A549 (cell line): Measurements from ENCODE around the gene PROK2. TPM values are rescaled to one million over a fixed set of nuclear protein-coding genes. Genes with fewer than 3 reads are reported as not detected.

Source experiments
- ATAC-seq, 2 experiments: fragments of 200-7000 bp in 1 of 2; fragments of >200 bp in 1 of 2; cut with Nextera tagmentation in 1 of 2; cut with Tn5 transposase in 1 of 2; 3 replicates each; pipeline versions ENCODE4 v1.8.0 to v1.9.1; 2018 to 2020; ENCODE audit warnings: mild to moderate bottlenecking in 1 of 2, moderate library complexity in 1 of 2
- CTCF ChIA-PET: fragments of 300-600 bp; sonication (Branson Sonifier 250); formaldehyde crosslinking; extraction: SDS; loops from one replicate; lab custom pipeline; 2021; ENCODE audit warnings: antibody characterized with exemption, inconsistent platforms; lab: Yijun Ruan, JAX
- POLR2A ChIA-PET: fragments of 350-600 bp; formaldehyde crosslinking; extraction: SDS; loops from one replicate; lab custom pipeline; 2021; ENCODE audit warnings: antibody characterized with exemption, inconsistent platforms; lab: Yijun Ruan, JAX
- DNase-seq, 2 experiments: peaks; one replicate each; pipeline versions ENCODE4 v3.0.0 to v3.0.0-alpha.2; 2011 to 2016; ENCODE audit warnings: low read depth in 1 of 2, low spot score in 1 of 2
- FAIRE-seq: peaks from 2 replicates; lab custom pipeline; 2011; peaks lifted over from hg19 to GRCh38; lab: Jason Lieb, UNC
- H3K27ac ChIP-seq, 2 experiments: fragments of >200 bp; sonication (Bioruptor Twin); formaldehyde crosslinking; 3 replicates each; pipeline ENCODE4 v1.5.1; 2016 to 2017
- H3K4me1 ChIP-seq: fragments of >200 bp; sonication (Bioruptor Twin); formaldehyde crosslinking; 3 replicates; pipeline ENCODE4 v1.6.1; 2016
- H3K4me2 ChIP-seq: fragments of >200 bp; sonication (Bioruptor Twin); formaldehyde crosslinking; 3 replicates; pipeline ENCODE4 v1.6.1; 2016
- H3K4me3 ChIP-seq: fragments of >200 bp; sonication (Bioruptor Twin); formaldehyde crosslinking; 3 replicates; pipeline ENCODE4 v1.5.1; 2016
- H3K9me3 ChIP-seq: fragments of >200 bp; sonication (Bioruptor Twin); formaldehyde crosslinking; 3 replicates; pipeline ENCODE4 v1.6.1; 2016
- CBX2 ChIP-seq: fragments of 200-600 bp; sonication (generic); IDR thresholded peaks from 2 replicates; pipeline ENCODE4 v1.6.1; 2016; ENCODE audit warnings: low read depth, mild to moderate bottlenecking, borderline replicate concordance
- CEBPB ChIP-seq, 2 experiments: fragments of >200 bp in 1 of 2; sonication (Bioruptor Twin) in 1 of 2; formaldehyde crosslinking in 1 of 2; IDR thresholded peaks; 2 replicates each; pipeline ENCODE4 v1.6.1; 2012 to 2016
- CHD4 ChIP-seq: fragments of 200-600 bp; sonication (generic); IDR thresholded peaks from 2 replicates; pipeline ENCODE4 v1.6.1; 2016; ENCODE audit warnings: antibody characterized with exemption, mild to moderate bottlenecking, borderline replicate concordance
- EP300 ChIP-seq, 2 experiments: fragments of >200 bp; sonication (Bioruptor Twin); formaldehyde crosslinking; IDR thresholded peaks; 2 replicates in 1 of 2; 3 replicates in 1 of 2; pipeline ENCODE4 v1.6.1; 2016 to 2017
- FOXS1 ChIP-seq: fragments of 250-450 bp; sonication (Bioruptor Pico); IDR thresholded peaks from 2 replicates; pipeline ENCODE4 v1.5.0; 2020; ENCODE audit warnings: mild to moderate bottlenecking, moderate library complexity
- HDAC2 ChIP-seq: fragments of 200-600 bp; sonication (generic); IDR thresholded peaks from 2 replicates; pipeline ENCODE4 v1.6.1; 2016
- HMGXB4 ChIP-seq: fragments of 250-450 bp; sonication (Bioruptor Pico); IDR thresholded peaks from 2 replicates; pipeline ENCODE4 v1.5.0; 2021; ENCODE audit warnings: mild to moderate bottlenecking, moderate library complexity, borderline replicate concordance
- HOXA7 ChIP-seq: fragments of 250-450 bp; sonication (Bioruptor Pico); IDR thresholded peaks from 2 replicates; pipeline ENCODE4 v1.5.0; 2020; ENCODE audit warnings: mild to moderate bottlenecking, moderate library complexity
- JUNB ChIP-seq: fragments of >200 bp; sonication (Bioruptor Twin); formaldehyde crosslinking; IDR thresholded peaks from 2 replicates; pipeline ENCODE4 v1.6.1; 2016
- MAFK ChIP-seq: fragments of 450-650 bp; IDR thresholded peaks from 2 replicates; pipeline ENCODE4 v1.6.1; 2014; ENCODE audit not compliant: partially characterized antibody
- MAX ChIP-seq: IDR thresholded peaks from 2 replicates; pipeline ENCODE4 v1.6.1; 2012
- NFE2L2 ChIP-seq: fragments of 150-350 bp; conservative IDR thresholded peaks from 2 replicates; pipeline ENCODE4 v1.6.1; 2014; ENCODE audit warnings: low read length
- RARB ChIP-seq: fragments of 250-450 bp; sonication (Bioruptor Pico); IDR thresholded peaks from 2 replicates; pipeline ENCODE4 v1.8.0; 2021; ENCODE audit warnings: mild to moderate bottlenecking, moderate library complexity
- RNF2 ChIP-seq: fragments of 200-600 bp; sonication (generic); IDR thresholded peaks from 2 replicates; pipeline ENCODE4 v1.6.1; 2016; ENCODE audit warnings: low read depth, mild to moderate bottlenecking, antibody characterized with exemption, moderate library complexity, borderline replicate concordance
- SMC3 ChIP-seq: fragments of >200 bp; sonication (Bioruptor Twin); formaldehyde crosslinking; IDR thresholded peaks from 3 replicates; pipeline ENCODE4 v1.6.1; 2018; ENCODE audit warnings: inconsistent platforms
- TP53 ChIP-seq: fragments of 250-450 bp; sonication (Bioruptor Pico); IDR thresholded peaks from 2 replicates; pipeline ENCODE4 v1.5.0; 2021; ENCODE audit warnings: mild to moderate bottlenecking, moderate library complexity
- WGBS: methylation state at CpG from one replicate; pipeline ENCODE4 v1.1.6; 2017; ENCODE audit errors: missing lambda C conversion rate; 5-methylcytosine and 5-hydroxymethylcytosine counted together
- polyA plus RNA-seq, 4 experiments: library from polyadenylated mRNA; depleted of rRNA in 3 of 4; stranded (reverse); fragments of >200 nt; fragmentation: RNase III in 1 of 4; extraction: RNeasy Plus Mini Kit Qiagen cat#74134 plus additional on column Dnase treatment in 1 of 4; gene quantifications; 2 replicates in 3 of 4; 3 replicates in 1 of 4; pipeline ENCODE4 v1.2.3, GENCODE V29; 2011 to 2017
- TF ChIP-seq, protein P1 (sequence below): fragments of 150-350 bp; IDR thresholded peaks from 2 replicates; pipeline ENCODE4 v1.6.1; 2014; ENCODE audit warnings: low read depth, mild to moderate bottlenecking, low read length
- TF ChIP-seq, protein P2 (sequence below): fragments of 250-450 bp; sonication (Bioruptor Pico); IDR thresholded peaks from 2 replicates; pipeline ENCODE4 v1.5.0; 2020; ENCODE audit warnings: low read depth, mild to moderate bottlenecking, moderate library complexity

Gene PROK2
- polyA plus RNA-seq, 2 of the 4 experiments (the other 2 are of a cell fraction) = not detected

- Histone ChIP-seq H3K9me3 (no peaks in the 10 kb centered on the region), H3K4me2 (no peak overlapping the region), H3K27ac (no peak overlapping the region)
- DNase-seq = no peak
- POLR2A ChIA-PET = no interaction called here
- 12% methylated on average over 1 of the region's 1 CpG for WGBS
- CTCF ChIA-PET = interaction anchor here (0.9 kb wide), 1 partner anchor 83 kb away, joined by 3 read pairs; no protein-coding TSS in a partner anchor
- TF ChIP-seq NFE2L2 (0 out of 2 replicates have a peak, but pooled peaks have one; percentile 35), CEBPB (IDR thresholded peaks at IDR 0.05) (no peak), MAFK (peak; percentile 71), FOXS1 (CRISPR knock-in tag) (no peak), HDAC2 (no peak), SMC3 (no peak), RARB (no peak)
- TF ChIP-seq, protein P1, sequence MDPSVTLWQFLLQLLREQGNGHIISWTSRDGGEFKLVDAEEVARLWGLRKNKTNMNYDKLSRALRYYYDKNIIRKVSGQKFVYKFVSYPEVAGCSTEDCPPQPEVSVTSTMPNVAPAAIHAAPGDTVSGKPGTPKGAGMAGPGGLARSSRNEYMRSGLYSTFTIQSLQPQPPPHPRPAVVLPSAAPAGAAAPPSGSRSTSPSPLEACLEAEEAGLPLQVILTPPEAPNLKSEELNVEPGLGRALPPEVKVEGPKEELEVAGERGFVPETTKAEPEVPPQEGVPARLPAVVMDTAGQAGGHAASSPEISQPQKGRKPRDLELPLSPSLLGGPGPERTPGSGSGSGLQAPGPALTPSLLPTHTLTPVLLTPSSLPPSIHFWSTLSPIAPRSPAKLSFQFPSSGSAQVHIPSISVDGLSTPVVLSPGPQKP = no peak
- TF ChIP-seq, protein P2, sequence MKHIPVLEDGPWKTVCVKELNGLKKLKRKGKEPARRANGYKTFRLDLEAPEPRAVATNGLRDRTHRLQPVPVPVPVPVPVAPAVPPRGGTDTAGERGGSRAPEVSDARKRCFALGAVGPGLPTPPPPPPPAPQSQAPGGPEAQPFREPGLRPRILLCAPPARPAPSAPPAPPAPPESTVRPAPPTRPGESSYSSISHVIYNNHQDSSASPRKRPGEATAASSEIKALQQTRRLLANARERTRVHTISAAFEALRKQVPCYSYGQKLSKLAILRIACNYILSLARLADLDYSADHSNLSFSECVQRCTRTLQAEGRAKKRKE (CRISPR knock-in tag) = no peak
- TF ChIP-seq, all 56 proteins: peak for 2
- FAIRE-seq = no peak
- H3K4me1 ChIP-seq = no peaks in the 10 kb centered on the region
- no peak overlapping the region for H3K4me3 ChIP-seq
- no peak for ATAC-seq
Measured at GRCh38 chr3:71791634-71792033, 6.7 kb upstream of the PROK2 start.

GRCh38 chr3:71789922-71790321 lies 5.0 kb upstream of the PROK2 start:
- Histone ChIP-seq H3K27ac (no peak overlapping the region), H3K4me3 (no peak overlapping the region), H3K9me3 (no peaks in the 10 kb centered on the region), H3K4me2 (no peak overlapping the region), H3K4me1 (no peaks in the 10 kb centered on the region)
- ATAC-seq = no peak
- WGBS = 37% methylated on average over 1 of the region's 1 CpG
- no peak for TF ChIP-seq HDAC2
- TF ChIP-seq JUNB = no peak
- no peak for TF ChIP-seq TP53 (CRISPR knock-in tag)
- no peak for TF ChIP-seq EP300 (IDR thresholded peaks at IDR 0.05)
- no peak for TF ChIP-seq HOXA7 (CRISPR knock-in tag)
- TF ChIP-seq CHD4 = no peak
- no peak for TF ChIP-seq MAFK
- no peak for TF ChIP-seq RNF2
- no peak for TF ChIP-seq MAX
- TF ChIP-seq NFE2L2 = no peak
- TF ChIP-seq CBX2 = no peak
- TF ChIP-seq, all 56 proteins: peak for 0
- ChIA-PET CTCF (no interaction called here), POLR2A (interaction anchor here (0.6 kb wide), 1 partner anchor 1503 kb away, joined by 5 read pairs; no protein-coding TSS in a partner anchor)
- no peak for FAIRE-seq
- no peak for DNase-seq

DNA sequence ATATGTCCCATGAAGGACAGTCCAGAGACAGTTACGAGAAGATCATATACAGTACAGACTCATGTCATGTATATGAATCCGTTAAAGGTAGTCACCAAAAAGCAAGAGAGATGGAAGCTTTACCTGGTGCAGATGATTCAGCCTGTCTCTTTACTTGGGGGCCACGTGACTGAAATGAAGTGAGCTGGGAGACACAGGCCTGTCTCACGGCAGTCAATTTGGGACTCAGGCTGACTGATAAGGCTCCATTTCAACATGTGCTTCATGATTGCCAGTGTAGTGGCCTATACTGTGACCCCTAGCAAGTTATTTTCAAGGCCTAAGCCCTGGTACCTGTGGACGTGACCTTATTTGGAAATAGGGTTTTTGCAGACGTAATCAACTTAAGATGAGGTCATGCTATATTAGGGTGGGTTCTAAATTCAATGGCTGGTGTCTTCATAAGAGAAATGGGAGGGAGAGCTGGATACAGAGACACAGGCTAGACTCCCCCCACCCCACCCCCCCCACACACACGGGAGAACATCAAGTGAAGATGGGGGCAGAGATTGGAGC lies 3.0 kb upstream of the PROK2 start:
- CTCF ChIA-PET = no interaction called here
- WGBS = 53% methylated on average over 7 of the region's 7 CpGs
- Histone ChIP-seq H3K4me3 (no peak overlapping the region), H3K9me3 (no peaks in the 10 kb centered on the region), H3K27ac (no peak overlapping the region), H3K4me1 (0 out of 3 replicates have a peak, but pooled peaks cover 3% of the 10 kb centered on the region), H3K4me2 (no peak overlapping the region)
- no peak for TF ChIP-seq NFE2L2
- no peak for TF ChIP-seq HMGXB4 (CRISPR knock-in tag)
- TF ChIP-seq TP53 (CRISPR knock-in tag) = no peak
- no peak for TF ChIP-seq FOXS1 (CRISPR knock-in tag)
- no peak for ATAC-seq
- POLR2A ChIA-PET = no interaction called here
- no peak for DNase-seq
- no peak for FAIRE-seq
